ENCODE data around the gene FAM174A.

GRCh38 chr5:100590867-100591266 is 55.7 kb downstream of the FAM174A start:
- no peak for TF ChIP-seq SMC3 (IDR thresholded peaks at IDR 0.05)
- TF ChIP-seq NFE2L2 (conservative IDR thresholded peaks at IDR 0.05; ENCODE audit: low read length) = no peak
- TF ChIP-seq, protein P1, sequence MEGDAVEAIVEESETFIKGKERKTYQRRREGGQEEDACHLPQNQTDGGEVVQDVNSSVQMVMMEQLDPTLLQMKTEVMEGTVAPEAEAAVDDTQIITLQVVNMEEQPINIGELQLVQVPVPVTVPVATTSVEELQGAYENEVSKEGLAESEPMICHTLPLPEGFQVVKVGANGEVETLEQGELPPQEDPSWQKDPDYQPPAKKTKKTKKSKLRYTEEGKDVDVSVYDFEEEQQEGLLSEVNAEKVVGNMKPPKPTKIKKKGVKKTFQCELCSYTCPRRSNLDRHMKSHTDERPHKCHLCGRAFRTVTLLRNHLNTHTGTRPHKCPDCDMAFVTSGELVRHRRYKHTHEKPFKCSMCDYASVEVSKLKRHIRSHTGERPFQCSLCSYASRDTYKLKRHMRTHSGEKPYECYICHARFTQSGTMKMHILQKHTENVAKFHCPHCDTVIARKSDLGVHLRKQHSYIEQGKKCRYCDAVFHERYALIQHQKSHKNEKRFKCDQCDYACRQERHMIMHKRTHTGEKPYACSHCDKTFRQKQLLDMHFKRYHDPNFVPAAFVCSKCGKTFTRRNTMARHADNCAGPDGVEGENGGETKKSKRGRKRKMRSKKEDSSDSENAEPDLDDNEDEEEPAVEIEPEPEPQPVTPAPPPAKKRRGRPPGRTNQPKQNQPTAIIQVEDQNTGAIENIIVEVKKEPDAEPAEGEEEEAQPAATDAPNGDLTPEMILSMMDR (IDR thresholded peaks at IDR 0.05) = no peak
- TF ChIP-seq, protein P2, sequence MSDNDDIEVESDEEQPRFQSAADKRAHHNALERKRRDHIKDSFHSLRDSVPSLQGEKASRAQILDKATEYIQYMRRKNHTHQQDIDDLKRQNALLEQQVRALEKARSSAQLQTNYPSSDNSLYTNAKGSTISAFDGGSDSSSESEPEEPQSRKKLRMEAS (IDR thresholded peaks at IDR 0.05) = no peak
- TF ChIP-seq CHD4 (IDR thresholded peaks at IDR 0.05; ENCODE audit: borderline replicate concordance) = no peak
- no peak for TF ChIP-seq USF2 (IDR thresholded peaks at IDR 0.05)
- no peak for TF ChIP-seq HOXB13 (CRISPR knock-in tag; IDR thresholded peaks at IDR 0.05; ENCODE audit: low read depth)
- no peak for TF ChIP-seq REST (IDR thresholded peaks at IDR 0.05)
- no peak for TF ChIP-seq ELK1 (IDR thresholded peaks at IDR 0.05; ENCODE audit: low read depth, low read length)
- TF ChIP-seq CHD2 (IDR thresholded peaks at IDR 0.05; ENCODE audit: low read length, partially characterized antibody) = no peak
- TF ChIP-seq MYC (IDR thresholded peaks at IDR 0.05; ENCODE audit: borderline replicate concordance, low read length) = no peak
- TF ChIP-seq RNF2 (IDR thresholded peaks at IDR 0.05; ENCODE audit: borderline replicate concordance, low read depth) = no peak
- TF ChIP-seq RARB (CRISPR knock-in tag; IDR thresholded peaks at IDR 0.05) = no peak
